GM21825 (cell line): ENCODE data around the gene MTIF3.

ENCODE experiments used
- ATAC-seq: cut with Tn5 transposase; IDR thresholded peaks from one replicate; pipeline ENCODE4 v1.9.1; 2021; ENCODE audit warnings: mild to moderate bottlenecking, moderate library complexity; ENCODE audit not compliant: unreplicated experiment

The MTIF3 gene, protein sequence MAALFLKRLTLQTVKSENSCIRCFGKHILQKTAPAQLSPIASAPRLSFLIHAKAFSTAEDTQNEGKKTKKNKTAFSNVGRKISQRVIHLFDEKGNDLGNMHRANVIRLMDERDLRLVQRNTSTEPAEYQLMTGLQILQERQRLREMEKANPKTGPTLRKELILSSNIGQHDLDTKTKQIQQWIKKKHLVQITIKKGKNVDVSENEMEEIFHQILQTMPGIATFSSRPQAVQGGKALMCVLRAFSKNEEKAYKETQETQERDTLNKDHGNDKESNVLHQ

DNA sequence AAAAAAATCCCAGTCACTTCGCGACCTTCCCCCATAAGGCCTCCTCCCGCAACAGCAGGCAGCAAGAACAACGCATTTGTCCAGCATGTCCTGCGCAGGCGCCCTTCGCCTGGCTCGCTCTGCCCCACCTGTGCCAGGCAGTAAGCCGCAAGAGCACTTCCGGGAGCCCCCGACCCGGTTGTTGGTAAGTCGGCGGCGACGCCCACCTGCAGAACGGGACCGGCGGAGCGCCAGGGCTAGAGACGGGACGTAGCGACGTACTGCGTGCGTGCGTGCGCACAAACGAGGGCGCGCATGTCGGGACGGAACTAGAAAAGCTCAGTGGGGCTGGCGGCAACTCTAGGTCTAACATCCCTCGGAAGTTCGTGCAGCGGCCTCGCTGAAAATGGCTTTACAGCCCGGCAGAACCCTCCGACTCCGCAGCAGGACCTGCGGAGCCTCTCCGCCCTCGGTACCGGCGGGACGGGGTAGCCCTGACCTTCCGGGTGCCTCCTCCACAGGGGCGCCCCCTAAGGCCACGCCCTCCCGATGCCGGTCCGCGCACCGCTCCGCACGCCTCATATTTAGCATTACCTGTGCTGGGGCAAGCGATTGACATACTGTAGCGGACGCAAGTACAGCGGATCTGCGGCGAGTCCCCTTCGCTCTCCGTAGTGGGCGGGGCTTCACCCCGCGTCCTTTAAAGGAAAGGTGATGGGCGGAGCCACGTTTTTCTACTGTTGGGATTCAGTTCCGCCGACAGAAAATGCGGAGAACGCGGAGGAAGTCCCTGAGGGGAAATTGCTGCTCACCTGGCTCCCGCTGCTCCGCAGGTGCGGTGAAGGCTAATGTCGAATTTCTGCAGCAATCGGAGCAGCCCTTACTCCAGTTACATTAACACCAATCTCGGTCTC is at the start of gene MTIF3:
Gene MTIF3, minus strand, starts transcription at position 629 of the 893 bp plus-strand sequence. CDS start 10,116 bp downstream, outside the sequence.
- peak; percentile 71 for ATAC-seq

DNA sequence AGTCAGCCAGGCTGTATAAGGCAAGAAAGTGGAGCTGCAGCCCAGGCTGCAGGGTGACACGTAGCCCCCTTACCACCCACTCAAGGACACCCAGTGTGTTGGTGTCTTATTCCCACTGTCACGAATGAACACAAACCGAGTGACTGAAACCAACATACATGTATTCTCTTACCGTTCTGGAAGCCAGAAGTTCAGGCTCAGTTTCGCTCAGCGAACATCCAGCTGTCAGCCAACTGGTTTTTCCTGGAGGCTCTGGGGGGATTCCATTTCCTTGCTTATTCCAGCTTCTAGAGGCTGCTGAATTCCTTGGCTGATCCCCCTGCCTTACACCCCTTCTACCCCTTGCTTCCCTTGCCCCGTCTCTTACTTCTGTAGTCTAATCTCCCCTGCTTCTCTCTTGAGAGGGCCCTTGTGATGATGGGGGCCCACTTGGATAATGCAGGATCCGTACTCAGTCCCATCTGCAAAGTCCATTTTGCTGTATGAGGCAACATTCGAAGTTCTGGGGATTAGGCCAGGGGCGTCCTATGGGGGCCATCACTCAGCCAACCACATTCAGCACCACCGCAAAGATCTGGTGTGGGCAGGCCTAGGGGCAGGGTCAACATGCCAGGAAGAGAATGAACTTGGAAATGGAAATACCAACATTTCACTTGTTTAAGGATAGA is 47.3 kb upstream of the MTIF3 start:
- ATAC-seq, result no peak

DNA sequence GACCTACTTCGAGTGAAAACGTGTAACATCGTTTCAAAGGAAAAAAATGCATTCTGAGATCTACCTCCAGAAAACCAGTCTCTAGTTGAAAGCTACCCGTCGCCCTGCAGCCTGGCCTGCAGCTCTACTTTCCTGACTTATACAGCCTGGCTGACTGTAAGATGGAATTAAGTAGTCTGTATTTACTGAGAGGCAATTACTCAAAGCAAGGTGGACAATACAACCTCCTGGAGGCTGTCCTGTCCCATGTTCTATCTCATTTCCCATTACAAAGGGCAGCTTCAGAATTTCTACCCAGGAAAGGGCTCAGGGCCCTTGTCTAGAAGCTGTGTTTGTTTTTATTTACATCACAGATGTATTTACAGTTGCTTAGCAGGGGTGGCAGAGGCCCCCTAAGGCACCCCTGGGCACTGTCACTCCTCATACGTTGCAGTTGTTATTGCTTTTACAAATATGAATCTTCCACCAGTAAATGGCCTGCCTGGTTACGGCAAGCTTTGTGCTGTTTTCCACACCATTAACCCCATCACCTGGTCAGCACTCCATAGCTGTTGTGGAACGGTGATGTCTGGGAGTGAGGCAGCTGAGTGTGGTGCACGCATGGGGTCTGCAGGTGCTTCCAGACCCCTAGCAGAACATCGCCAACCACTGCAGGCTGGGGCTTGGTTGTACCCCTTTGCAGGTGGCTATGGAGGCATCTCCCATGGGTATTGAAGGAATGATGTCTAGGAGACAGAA is 46.3 kb upstream of the MTIF3 start:
- no peak for ATAC-seq

DNA sequence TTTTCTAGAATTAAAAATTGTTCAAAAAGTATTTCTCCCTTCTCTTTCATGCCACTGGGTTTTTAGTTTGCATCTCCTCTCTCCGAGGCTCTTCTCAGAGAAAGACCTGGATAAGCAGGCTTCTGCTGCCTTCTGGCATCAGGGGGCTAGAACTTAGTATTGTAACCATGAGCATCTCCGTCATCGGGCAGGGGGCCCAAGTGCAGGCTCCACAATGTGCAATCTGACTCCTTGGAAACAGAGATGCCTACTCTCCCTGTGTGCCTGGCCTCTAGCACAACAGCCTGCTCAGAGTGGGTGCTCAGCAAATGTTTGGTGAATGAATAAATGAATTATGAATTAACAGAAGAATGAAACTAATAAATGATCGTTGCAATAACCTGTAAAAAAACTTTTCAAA is 45.6 kb upstream of the MTIF3 start:
- ATAC-seq, result no peak

DNA sequence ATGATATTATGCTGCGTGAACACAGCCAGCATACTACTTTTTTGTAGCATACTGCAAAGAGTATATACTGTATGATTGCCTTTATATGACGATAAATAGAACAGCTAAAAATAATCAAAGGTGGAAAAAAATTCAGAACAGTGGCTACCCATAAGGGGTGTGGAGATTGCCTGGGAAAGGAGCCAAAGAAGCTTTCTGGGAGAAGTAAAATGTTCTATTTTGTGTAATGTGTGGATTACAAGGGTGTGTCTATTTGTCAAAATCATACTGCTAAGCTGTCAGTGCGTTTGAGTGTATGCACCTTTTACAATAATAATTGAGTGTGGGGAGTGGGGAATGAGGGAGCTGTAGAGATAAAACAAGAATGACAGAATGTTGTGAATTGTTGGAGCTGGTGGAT is 45.2 kb upstream of the MTIF3 start:
- ATAC-seq, result no peak

DNA sequence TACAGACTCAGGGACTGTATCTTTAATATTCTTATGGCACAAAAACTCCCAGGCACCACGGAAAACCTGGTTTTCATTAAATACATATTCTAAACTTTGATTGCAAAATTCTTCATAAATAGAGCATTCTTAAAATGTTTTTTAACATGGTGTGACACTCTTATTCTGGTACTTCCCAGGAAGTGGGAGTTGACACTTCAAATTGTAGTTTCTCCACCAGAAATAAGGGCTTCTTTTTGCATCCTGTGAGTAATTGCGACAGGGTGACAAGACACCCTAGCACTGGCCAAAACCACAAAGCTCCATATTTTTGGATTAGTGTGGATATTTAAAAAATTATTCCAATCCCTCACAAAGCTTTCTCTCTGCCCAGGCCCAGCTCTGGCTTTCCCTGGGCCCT is 43.6 kb upstream of the MTIF3 start:
- no peak for ATAC-seq

DNA sequence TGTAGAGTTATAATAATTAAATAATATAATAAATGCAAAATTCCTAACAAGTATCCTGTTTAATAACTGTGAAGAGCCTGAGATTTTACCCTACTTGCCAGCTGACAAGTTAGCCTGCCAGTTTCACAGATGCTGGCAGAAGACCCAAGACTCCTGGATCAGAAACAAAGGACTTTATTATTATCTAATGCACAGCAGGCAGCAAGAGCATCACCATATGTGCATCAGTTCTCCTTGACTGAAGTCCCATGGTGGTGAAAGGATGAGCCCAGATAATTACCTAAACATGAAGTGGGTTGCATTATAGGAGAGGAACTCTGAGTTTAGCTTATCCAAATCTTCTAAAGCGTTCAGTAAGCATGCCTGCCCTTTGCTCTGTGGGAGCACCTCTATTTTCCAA is 39.1 kb upstream of the MTIF3 start:
- ATAC-seq, result no peak

DNA sequence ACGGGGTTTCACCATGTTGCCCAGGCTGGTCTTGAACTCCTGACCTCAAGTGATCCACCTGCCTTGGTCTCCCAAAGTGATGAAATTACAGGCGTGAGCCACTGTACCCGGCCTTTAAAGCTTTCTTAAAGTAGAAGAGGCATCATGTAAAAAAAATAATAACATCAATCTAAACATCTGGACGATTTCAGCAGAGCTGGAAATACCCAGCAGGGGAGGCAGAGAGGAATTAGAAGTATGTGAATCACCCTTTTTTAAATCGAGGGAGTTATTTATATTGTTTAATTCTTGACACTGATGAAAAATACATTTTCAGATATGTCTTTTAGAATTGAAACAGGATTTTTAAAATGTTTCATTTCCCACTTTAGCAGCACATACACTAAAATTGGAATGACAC is 37.4 kb upstream of the MTIF3 start:
- ATAC-seq, result no peak

DNA sequence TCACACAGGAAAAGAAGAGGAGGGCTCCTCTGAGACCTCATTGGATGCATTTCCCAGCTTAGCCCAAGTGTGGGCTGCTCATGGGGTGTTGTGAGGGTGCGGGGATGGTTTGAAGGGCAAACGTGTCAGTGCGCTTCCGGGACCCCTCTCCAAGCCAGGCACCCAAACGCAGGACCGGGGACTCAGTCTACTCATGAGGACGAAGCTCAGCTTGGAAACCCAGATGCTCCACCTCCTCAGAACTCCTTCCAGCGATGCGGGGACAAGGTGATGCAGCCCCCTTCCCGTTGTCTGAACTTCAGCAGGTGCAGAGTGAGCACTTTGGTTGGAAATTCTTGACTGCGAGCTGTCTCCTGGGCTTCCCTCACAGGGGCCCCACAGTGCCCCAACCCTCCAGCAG is 33.1 kb upstream of the MTIF3 start:
- ATAC-seq, result no peak

DNA sequence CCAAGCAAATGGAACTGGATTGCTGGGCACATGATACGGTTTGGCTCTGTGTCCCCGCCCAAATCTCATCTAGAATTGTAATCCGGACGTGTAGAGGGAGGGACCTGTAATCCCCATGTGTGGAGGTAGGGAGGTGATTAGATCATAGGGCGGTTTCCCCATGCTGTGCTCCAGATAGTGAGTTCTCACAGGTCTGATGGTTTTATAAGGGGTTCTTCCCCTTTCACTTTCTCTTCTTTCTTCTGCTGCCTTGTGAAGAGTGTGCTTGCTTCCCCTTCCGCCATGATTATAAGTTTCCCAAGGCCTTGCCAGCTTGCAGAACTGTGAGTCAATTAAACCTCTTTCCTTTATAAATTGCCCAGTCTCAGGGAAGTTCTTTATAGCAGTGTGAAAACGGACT is 32.6 kb upstream of the MTIF3 start:
- peak; percentile 94 for ATAC-seq

DNA sequence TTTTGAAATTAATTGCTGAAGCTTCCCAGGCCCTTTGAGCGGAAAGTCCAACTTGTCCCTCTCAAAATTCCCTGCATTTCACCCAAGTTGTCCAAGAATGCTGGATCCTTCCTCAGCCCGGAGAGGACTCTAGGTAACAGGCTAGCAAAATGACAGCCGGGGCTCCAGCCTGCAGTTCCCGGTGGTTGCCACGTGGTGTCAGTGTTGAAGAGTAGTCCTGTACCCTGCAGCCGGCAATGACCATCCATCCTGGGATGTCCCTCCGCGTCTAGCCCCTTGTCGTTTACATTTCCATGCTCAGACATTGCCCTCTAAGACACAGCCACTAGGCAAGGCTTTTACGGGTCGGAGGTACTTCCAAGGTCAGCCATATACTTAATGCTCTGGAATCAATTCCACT is 31.4 kb upstream of the MTIF3 start:
- no peak for ATAC-seq

DNA sequence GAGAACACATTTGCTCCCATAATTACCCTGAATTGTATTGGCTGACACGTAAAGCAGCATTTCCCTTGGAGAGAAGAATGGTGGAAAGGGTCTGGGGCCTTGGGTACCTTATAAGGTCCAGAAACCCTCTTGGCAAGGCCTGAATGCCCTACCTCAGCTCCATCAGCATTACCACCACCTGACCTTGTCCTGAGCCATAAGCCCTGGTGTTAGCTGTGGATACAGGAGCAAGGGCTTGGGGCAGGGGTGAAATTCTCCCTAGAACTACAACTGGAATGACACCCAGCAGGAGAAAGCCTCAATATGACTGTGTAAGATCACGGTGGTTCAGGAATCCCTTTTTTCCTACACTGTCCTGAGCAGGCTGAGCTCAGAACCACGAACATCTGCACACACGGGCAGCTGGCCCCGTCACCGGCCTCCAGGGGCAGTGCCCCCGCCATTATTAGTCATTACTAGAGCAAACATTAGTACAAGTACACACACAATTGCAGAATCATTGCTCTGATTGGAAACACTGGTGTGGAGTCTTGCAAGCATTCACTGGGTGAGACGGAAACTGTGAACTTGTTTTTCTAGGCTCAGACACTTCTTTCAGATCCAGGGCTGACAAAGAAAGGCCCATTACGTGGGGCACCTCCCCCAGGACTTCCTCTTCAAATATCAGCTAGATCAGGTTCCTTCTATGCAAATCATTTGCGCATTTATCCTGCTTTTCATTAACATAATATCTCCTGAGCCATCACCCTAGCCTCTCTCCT is 26.8 kb upstream of the MTIF3 start:
- ATAC-seq, result peak; percentile 51

DNA sequence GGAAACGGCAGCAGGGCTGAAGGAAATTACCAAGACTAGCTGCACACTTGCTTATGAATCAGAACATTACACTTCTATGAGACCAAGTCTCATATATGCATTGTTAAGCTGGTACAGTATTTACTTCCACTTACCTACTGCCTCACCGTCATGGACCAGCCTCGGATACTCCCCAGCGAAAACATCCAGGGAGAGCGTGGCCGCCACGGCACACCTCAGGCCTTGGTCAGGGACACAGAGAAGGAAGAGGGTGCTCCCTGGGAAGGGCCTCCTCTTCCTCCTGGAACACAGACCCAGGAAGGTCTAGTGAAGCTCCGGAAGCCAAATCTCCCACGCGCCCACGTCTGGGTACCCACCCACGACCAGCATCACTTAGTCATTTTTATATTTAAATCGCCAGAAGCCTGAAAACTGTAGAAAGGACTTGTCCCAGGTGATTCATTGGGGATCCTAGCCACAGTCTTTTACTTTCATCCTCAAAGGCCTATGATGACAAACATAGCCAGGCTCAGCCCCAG is 24.4 kb upstream of the MTIF3 start:
- ATAC-seq, result no peak

DNA sequence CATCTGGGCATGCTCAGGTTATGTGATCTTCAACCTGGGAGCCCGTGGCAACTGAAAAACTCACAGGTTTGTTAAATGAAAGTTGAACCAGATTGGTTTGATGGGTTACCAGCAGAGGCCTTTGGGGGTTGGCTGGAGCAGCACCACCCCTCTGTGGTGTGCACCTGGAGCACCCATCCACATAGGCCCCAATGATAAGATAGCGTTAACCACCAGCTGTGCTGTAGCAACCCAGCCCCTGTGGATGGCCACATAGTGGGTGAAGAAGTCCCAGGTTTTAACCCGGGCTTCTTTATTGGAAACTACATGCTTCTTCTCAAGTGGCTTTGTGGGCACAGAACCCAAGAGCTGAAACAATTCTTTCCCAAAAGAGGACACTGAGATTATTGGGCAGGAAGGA is 22.6 kb upstream of the MTIF3 start:
- no peak for ATAC-seq

DNA sequence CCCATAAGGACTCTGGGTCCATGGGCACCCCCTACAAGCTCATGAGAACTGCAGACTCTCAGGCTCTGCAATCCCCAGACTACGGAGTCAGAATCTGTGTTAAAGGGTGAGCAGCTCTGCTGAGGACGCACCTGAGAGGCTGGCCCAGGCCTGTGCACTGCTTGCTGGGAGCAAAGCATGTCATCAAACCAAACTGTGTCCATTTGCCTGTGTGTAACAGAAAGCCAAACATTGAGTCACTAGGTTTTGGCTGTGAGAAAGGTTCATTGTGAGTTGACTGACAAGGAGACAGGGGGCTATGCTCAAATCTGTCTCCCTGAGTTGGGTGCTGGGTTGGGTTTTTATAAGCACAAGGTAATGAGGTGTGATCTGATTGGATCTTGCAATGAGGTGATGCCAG is 22.1 kb upstream of the MTIF3 start:
- no peak for ATAC-seq

DNA sequence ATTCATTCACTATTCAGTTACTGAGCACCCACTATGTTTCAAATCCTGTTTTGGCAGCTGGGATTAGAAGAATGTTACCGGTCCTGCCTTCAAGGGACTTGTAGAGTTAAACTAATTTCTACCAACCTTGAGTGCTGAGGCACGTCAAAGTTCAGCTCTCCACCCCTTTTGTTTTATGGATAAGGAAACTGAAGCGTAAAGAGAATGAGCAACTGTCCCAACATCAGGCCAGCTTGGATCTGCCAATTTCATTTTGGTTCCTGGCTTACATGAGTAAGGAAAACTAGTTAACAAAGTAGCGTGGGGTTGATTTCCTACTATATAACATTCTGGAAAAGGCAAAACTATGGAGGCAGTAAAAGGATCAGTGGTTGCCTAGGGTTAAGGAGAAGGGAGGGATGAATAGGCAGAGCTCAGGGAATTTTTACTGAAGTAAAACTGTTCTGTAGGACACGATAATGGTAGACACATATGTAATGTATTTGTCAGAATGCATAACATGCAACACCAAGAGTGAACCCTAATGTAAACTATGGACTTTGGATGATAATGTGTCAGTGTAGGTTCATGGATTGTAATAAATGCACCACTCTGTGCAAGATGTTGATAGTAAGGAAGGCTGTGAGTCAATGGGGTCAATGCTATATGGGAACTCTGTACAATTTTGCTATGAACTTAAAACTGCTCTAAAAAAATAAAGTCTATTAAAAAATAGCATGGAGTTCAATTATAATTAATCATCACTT is 19.9 kb upstream of the MTIF3 start:
- ATAC-seq, result no peak

DNA sequence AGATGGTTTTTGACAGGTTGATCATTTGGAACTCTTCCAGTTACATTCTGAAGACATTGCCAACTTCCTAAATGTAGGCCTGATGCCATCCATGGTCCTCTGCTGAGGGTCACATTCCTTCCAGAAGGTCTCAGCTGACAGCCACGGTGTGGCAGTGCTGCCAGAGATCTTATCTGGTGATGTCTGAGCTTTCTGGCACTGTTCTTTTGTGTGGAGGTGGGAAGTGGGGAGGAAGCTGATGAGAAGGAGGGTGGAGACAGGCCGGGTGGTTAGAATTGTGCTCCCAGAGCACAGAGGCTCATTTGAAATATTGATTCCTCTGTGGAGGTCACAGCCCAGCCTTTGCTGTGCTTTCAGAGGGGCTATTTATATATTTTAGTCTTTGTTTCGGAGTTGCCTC is 16.1 kb upstream of the MTIF3 start:
- ATAC-seq, result no peak

DNA sequence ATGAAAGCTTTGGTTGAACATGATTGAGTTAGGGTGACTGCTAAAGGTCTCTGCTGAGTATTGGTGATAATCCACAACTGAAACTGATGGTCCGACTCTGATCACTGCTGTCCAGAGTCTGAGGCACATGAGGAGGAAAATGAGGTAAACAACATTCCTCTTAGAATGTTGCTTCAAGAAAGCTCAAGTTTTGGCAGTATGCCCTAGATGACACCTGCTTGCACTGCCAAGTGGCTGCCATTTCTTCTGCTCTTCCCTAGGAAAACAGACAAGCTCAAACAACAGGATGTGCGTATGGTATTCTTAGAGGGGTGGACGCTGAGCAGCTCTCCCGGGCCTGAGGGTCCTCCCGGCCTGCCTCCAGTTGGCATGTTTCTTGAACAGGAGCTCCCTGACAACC is 15.2 kb upstream of the MTIF3 start:
- ATAC-seq, result no peak

DNA sequence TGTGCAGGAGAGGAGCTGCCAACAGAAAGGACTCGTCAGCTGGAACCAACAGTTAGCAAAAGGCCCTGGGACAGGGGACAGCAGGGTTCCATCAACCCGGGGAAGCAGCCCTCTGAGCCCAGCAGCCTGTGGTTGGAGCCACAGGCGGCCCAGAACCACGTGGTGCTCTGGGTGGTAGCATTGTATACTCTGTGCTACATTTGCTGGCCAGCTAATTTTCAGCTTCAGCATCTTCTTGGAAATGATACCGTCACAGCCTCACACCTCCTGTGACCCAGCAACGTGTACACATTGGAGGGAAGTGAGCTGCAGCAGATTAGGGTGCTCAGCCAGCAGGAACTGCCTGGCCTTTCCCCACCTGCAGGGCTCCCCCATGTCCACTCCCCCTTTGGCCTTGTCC is 13.1 kb upstream of the MTIF3 start:
- ATAC-seq, result no peak
